Measurements from ENCODE around the gene PTBP2. TPM values are rescaled to one million over a fixed set of nuclear protein-coding genes. Genes with fewer than 3 reads are reported as not detected.

PTBP2 gene
- total and polyA plus RNA-seq, 2 of the 8 experiments (the other 6 are each of a cell fraction or from before 2014, with no cell fraction given), result 24.2 to 61.7 TPM

GRCh38 chr1:96708482-96708881, 13.1 kb upstream of the PTBP2 start (continued):
- TF ChIP-seq CHD7 (IDR thresholded peaks at IDR 0.05; ENCODE audit: insufficient replicate concordance, low read length) (no peak), KDM4A (IDR thresholded peaks at IDR 0.05; ENCODE audit: low read depth, low read length, severe bottlenecking) (no peak), CBX5 (IDR thresholded peaks at IDR 0.05; ENCODE audit: low read depth, low read length) (no peak), POLR2A (IDR thresholded peaks at IDR 0.05; ENCODE audit: control extremely low read depth in 1 of 2, low read depth in 2 of 2, low read length in 2 of 2) (no peak), FOSL1 (IDR thresholded peaks at IDR 0.05; ENCODE audit: insufficient read depth, low read depth, low read length) (no peak), TAF7 (optimal IDR thresholded peaks at IDR 0.05; ENCODE audit: borderline replicate concordance, low read depth, low read length) (no peak), POLR2AphosphoS5 (IDR thresholded peaks at IDR 0.05; ENCODE audit: low read depth, low read length) (no peak), GTF2F1 (IDR thresholded peaks at IDR 0.05; ENCODE audit: borderline replicate concordance, low read depth, low read length) (no peak), TAF1 (IDR thresholded peaks at IDR 0.05; ENCODE audit: low read depth, low read length) (no peak), EP300 (IDR thresholded peaks at IDR 0.05; ENCODE audit: borderline replicate concordance in 1 of 2, low read depth in 2 of 2, low read length in 2 of 2) (no peak)

All from H1 (cell line).